HG03457 (cell line): ENCODE measurements around the gene TNKS1BP1.
"Not testable (repeated sequence)": the region's sequence is repeated elsewhere in the genome, so short reads cannot be mapped to it uniquely, and the experiment has no call there.

Source experiments
- ATAC-seq: cut with Tn5 transposase; IDR thresholded peaks from one replicate; pipeline ENCODE4 v1.9.1; 2021; ENCODE audit warnings: moderate number of reproducible peaks; ENCODE audit not compliant: unreplicated experiment

Gene TNKS1BP1

GRCh38 chr11:57324886-57325734 lies at the start of gene TNKS1BP1:
TSS of gene TNKS1BP1 (minus strand) at chr11:57324952. CDS start at chr11:57321885, 3,067 bp downstream.
- ATAC-seq: peak; percentile 85

GRCh38 chr11:57373146-57373545 lies 48.4 kb upstream of the TNKS1BP1 start:
- no peak for ATAC-seq

- no peak for ATAC-seq
Measured at GRCh38 chr11:57370941-57371340, 46.2 kb upstream of the TNKS1BP1 start.

- no peak for ATAC-seq
Measured at GRCh38 chr11:57370251-57370650, 45.5 kb upstream of the TNKS1BP1 start.

GRCh38 chr11:57368845-57369232 lies 44.1 kb upstream of the TNKS1BP1 start:
- no peak for ATAC-seq

- no peak for ATAC-seq
Measured at GRCh38 chr11:57368106-57368844, 43.5 kb upstream of the TNKS1BP1 start.

GRCh38 chr11:57364851-57365660 lies 40.3 kb upstream of the TNKS1BP1 start:
- ATAC-seq: no peak

- no peak for ATAC-seq
Measured at GRCh38 chr11:57363131-57364080, 38.7 kb upstream of the TNKS1BP1 start.

GRCh38 chr11:57361926-57362325 lies 37.2 kb upstream of the TNKS1BP1 start:
- ATAC-seq: no peak

GRCh38 chr11:57361420-57361819 lies 36.7 kb upstream of the TNKS1BP1 start:
- ATAC-seq: not testable (repeated sequence)

- ATAC-seq: no peak
Measured at GRCh38 chr11:57360991-57361390, 36.2 kb upstream of the TNKS1BP1 start.

- ATAC-seq: no peak
Measured at GRCh38 chr11:57359896-57360690, 35.3 kb upstream of the TNKS1BP1 start.

- no peak for ATAC-seq
Measured at GRCh38 chr11:57359396-57359795, 34.6 kb upstream of the TNKS1BP1 start.

- ATAC-seq: no peak
Measured at GRCh38 chr11:57358991-57359390, 34.2 kb upstream of the TNKS1BP1 start.

GRCh38 chr11:57358543-57358961 lies 33.8 kb upstream of the TNKS1BP1 start:
- no peak for ATAC-seq

GRCh38 chr11:57357856-57358255 lies 33.1 kb upstream of the TNKS1BP1 start:
- no peak for ATAC-seq

GRCh38 chr11:57357310-57357709 lies 32.6 kb upstream of the TNKS1BP1 start:
- ATAC-seq: no peak

- ATAC-seq: no peak
Measured at GRCh38 chr11:57356268-57356667, 31.5 kb upstream of the TNKS1BP1 start.

- no peak for ATAC-seq
Measured at GRCh38 chr11:57354699-57355098, 29.9 kb upstream of the TNKS1BP1 start.
